Mononuclear cell (primary cell): Measurements from ENCODE around the gene TUBGCP2. TPM values are rescaled to one million over a fixed set of nuclear protein-coding genes. Genes with fewer than 3 reads are reported as not detected.
A peak's percentile ranks its signal among the peaks of the same experiment; 100 is the strongest.
"Not testable (repeated sequence)": the region's sequence is repeated elsewhere in the genome, so short reads cannot be mapped to it uniquely, and the experiment has no call there.

ENCODE experiments used
- H3K27me3 ChIP-seq: 2 replicates; pipeline ENCODE4 v1.6.0; 2011; ENCODE audit warnings: low read length, control low read depth; ENCODE audit not compliant: insufficient read depth
- H3K4me1 ChIP-seq: 2 replicates; pipeline ENCODE4 v1.5.1; 2011; ENCODE audit warnings: mild to moderate bottlenecking, low read length, control low read depth; ENCODE audit not compliant: insufficient read depth
- H3K4me3 ChIP-seq: 2 replicates; pipeline ENCODE4 v1.5.1; 2011; ENCODE audit warnings: mild to moderate bottlenecking, low read length, moderate library complexity
- H3K9me3 ChIP-seq: 2 replicates; pipeline ENCODE4 v1.5.1; 2011; ENCODE audit warnings: low read depth, mild to moderate bottlenecking, control low read depth, low read length
- total RNA-seq: library from RNA; depleted of rRNA; stranded (reverse); fragments of >200 nt; gene quantifications from one replicate; pipeline ENCODE4 v1.2.3, GENCODE V29; 2012

Gene TUBGCP2
- total RNA-seq, 1 donor: 54.9 TPM

GRCh38 chr10:133236401-133237240, 72.1 kb downstream of the TUBGCP2 start:
- Histone ChIP-seq H3K9me3 (no peaks in the 10 kb centered on the region), H3K4me3 (peak overlapping the region; percentile 12), H3K4me1 (peaks cover 43% of the 10 kb centered on the region), H3K27me3 (peaks cover 51% of the 10 kb centered on the region)

GRCh38 chr10:133235932-133236331, 72.7 kb downstream of the TUBGCP2 start:
- Histone ChIP-seq H3K4me1 (peaks cover 36% of the 10 kb centered on the region), H3K4me3 (peak overlapping the region; percentile 23), H3K9me3 (no peaks in the 10 kb centered on the region), H3K27me3 (peaks cover 52% of the 10 kb centered on the region)

- H3K4me3 ChIP-seq: peak overlapping the region; percentile 13
- H3K9me3 ChIP-seq: no peaks in the 10 kb centered on the region
- peaks cover 51% of the 10 kb centered on the region for H3K27me3 ChIP-seq
- peaks cover 31% of the 10 kb centered on the region for H3K4me1 ChIP-seq
Observed at GRCh38 chr10:133235265-133235855, 73.3 kb downstream of the TUBGCP2 start.

- H3K27me3 ChIP-seq: peaks cover 51% of the 10 kb centered on the region
- H3K4me1 ChIP-seq: peaks cover 26% of the 10 kb centered on the region
- H3K4me3 ChIP-seq, H3K9me3 ChIP-seq: not testable (repeated sequence)
Observed at GRCh38 chr10:133234796-133235195, 73.9 kb downstream of the TUBGCP2 start.

GRCh38 chr10:133231946-133232574, 76.6 kb downstream of the TUBGCP2 start:
- Histone ChIP-seq H3K9me3 (no peaks in the 10 kb centered on the region), H3K27me3 (peaks cover 44% of the 10 kb centered on the region), H3K4me1 (peaks cover 19% of the 10 kb centered on the region), H3K4me3 (no peak overlapping the region)

- peaks cover 12% of the 10 kb centered on the region for H3K4me1 ChIP-seq
- no peaks in the 10 kb centered on the region for H3K9me3 ChIP-seq
- H3K27me3 ChIP-seq: peaks cover 44% of the 10 kb centered on the region
- no peak overlapping the region for H3K4me3 ChIP-seq
Observed at GRCh38 chr10:133231244-133231945, 77.3 kb downstream of the TUBGCP2 start.

- Histone ChIP-seq H3K4me3 (no peak overlapping the region), H3K27me3 (peaks cover 47% of the 10 kb centered on the region), H3K9me3 (no peaks in the 10 kb centered on the region), H3K4me1 (peaks cover 7% of the 10 kb centered on the region)
Observed at GRCh38 chr10:133230387-133231195, 78.1 kb downstream of the TUBGCP2 start.

- Histone ChIP-seq H3K4me3 (no peak within 1 kb of the TSS), H3K4me1 (peaks cover 1% of the 10 kb centered on the region), H3K27me3 (peaks cover 47% of the 10 kb centered on the region), H3K9me3 (no peaks in the 10 kb centered on the region)
Observed at GRCh38 chr10:133230044-133230361, 78.7 kb downstream of the TUBGCP2 start, which contains the start of gene UTF1. Gene UTF1, plus strand, starts transcription at chr10:133230217. Its CDS starts 72 bp downstream, at chr10:133230289.

- H3K9me3 ChIP-seq: no peaks in the 10 kb centered on the region
- no peak overlapping the region for H3K4me3 ChIP-seq
- H3K27me3 ChIP-seq: peaks cover 47% of the 10 kb centered on the region
- no peaks in the 10 kb centered on the region for H3K4me1 ChIP-seq
Observed at GRCh38 chr10:133229265-133230043, 79.2 kb downstream of the TUBGCP2 start.

Other genes with a start within 250 kb of the TUBGCP2 start
- not detected for gene ADGRA1, start 220.9 kb downstream of the TUBGCP2 start, total RNA-seq
- gene KNDC1, start 148.7 kb downstream of the TUBGCP2 start, total RNA-seq: 0.94 TPM
- not detected for gene UTF1, start 78.7 kb downstream of the TUBGCP2 start, total RNA-seq
- gene VENTX, start 71.0 kb downstream of the TUBGCP2 start, total RNA-seq: 2.0 TPM
- 84.9 TPM for gene ADAM8, start 32.0 kb downstream of the TUBGCP2 start, total RNA-seq
- 16.8 TPM for gene ZNF511, start within 50 bp of the TUBGCP2 start, total RNA-seq
- 0.73 TPM for gene CALY, start 28.0 kb upstream of the TUBGCP2 start, total RNA-seq
- not detected for gene PRAP1, start 38.5 kb upstream of the TUBGCP2 start, total RNA-seq
- gene FUOM, start 49.1 kb upstream of the TUBGCP2 start, total RNA-seq: 7.1 TPM
- 13.5 TPM for gene ECHS1, start 64.5 kb upstream of the TUBGCP2 start, total RNA-seq
- 1.9 TPM for gene PAOX, start 70.4 kb upstream of the TUBGCP2 start, total RNA-seq
- gene MTG1, start 85.3 kb upstream of the TUBGCP2 start, total RNA-seq: 14.9 TPM
- gene SPRN, start 115.8 kb upstream of the TUBGCP2 start, total RNA-seq: under 0.01 TPM
- gene SCART1, start 145.1 kb upstream of the TUBGCP2 start, total RNA-seq: 1.5 TPM
- gene CYP2E1, start 218.5 kb upstream of the TUBGCP2 start, total RNA-seq: 0.42 TPM